Effector memory CD8-positive, alpha-beta T cell (primary cell): Measurements from ENCODE around the gene COPB2.
A peak's percentile ranks its signal among the peaks of the same experiment; 100 is the strongest.

Source experiments
- ATAC-seq: fragments of 150-1000 bp; cut with Tn5 transposase; replicated peaks from 2 replicates; pipeline ENCODE4 v1.10.0; 2021; ENCODE audit warnings: mild to moderate bottlenecking, moderate library complexity
- DNase-seq, 3 experiments: peaks; one replicate each; pipeline ENCODE4 v3.0.0; 2021
- H3K27ac Mint-ChIP-seq, 2 donors: one replicate each; pipeline ENCODE4 v1.8.0; 2022; ENCODE audit warnings: mild to moderate bottlenecking in 2 of 2, mixed read lengths in 2 of 2, moderate library complexity in 2 of 2
- H3K27me3 Mint-ChIP-seq, 2 donors: one replicate each; pipeline ENCODE4 v1.8.0; 2022; ENCODE audit warnings: mixed read lengths in 2 of 2
- H3K36me3 Mint-ChIP-seq: one replicate; pipeline ENCODE4 v1.8.0; 2022; ENCODE audit warnings: mild to moderate bottlenecking, moderate library complexity, mixed read lengths; ENCODE audit not compliant: insufficient read depth
- H3K4me1 Mint-ChIP-seq, 2 donors: one replicate each; pipeline ENCODE4 v1.8.0; 2022; ENCODE audit warnings: low read depth in 2 of 2, mixed read lengths in 2 of 2
- H3K4me3 Mint-ChIP-seq, 2 donors: one replicate each; pipeline ENCODE4 v1.8.0; 2022; ENCODE audit warnings: mild to moderate bottlenecking in 2 of 2, mixed read lengths in 2 of 2, moderate library complexity in 2 of 2
- H3K9me3 Mint-ChIP-seq, 2 donors: one replicate each; pipeline ENCODE4 v1.8.0; 2022; ENCODE audit warnings: mixed read lengths in 2 of 2

The COPB2 gene

DNA sequence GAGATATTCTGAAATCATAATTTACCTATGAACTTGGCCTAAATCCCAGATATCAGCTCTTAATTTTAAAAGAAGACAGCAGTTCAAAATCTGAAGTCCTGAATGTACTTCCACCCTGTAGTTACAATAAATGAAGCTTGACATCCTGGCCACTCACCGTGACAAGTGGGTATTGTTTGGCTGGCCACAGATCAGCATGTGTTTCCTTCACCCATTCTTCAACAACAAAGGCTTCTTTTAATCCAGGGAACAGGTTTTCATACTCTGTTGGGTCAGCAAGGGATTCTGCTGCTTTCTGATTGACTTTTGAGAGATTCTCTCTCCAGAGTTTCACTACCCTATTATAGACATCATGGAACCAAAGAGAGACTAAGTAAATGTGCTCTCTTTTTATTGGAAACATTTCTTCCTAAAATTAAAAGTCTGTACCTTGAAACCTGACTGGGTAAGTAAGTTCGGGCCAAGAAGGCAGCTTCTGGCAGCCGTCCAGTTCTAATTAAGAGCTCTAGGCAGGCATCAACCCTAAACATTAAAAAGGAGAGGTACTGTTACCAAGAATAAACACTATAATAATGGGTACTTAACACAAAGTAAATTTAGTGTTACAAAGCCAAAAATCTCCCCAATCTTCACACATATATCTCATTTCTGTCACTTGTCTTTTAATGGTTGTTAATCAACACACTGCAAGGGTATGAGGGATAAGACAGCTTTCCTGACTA is 30.4 kb downstream of the COPB2 start:
- Mint-ChIP-seq H3K4me3 (no peak overlapping the region), H3K4me1 (peaks cover 6 to 9% of the 10 kb centered on the region in 2 donors), H3K27me3 (no peaks in the 10 kb centered on the region), H3K36me3 (peaks cover 93% of the 10 kb centered on the region), H3K27ac (peak overlapping the region in 1 of 2 donors; percentile 62), H3K9me3 (no peaks in the 10 kb centered on the region)
- DNase-seq (no peak), ATAC-seq (no peak)

DNA sequence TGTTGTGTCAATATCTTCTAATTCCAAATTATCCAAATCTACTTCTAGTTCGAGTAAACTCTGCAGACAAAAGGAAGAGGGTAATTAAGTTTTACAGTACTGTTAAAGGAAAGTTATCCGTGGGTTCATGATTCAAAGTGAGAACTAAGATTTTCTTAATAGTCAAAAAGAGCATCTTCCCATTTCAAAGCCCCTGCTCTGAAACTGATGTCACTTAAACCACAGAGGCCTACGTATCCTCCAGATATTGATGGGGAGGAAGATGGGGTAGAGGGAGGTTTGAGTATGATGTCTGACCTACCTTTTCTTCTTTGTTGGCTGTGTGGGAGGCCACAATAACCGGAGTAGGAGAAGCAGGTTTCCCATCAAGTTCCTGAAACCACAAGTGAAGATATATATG is 31.5 kb downstream of the COPB2 start:
- Mint-ChIP-seq H3K9me3 (no peaks in the 10 kb centered on the region), H3K36me3 (peaks cover 93% of the 10 kb centered on the region), H3K27ac (peak overlapping the region; percentile 18 to 62), H3K4me1 (peaks cover 6 to 9% of the 10 kb centered on the region in 2 donors), H3K4me3 (no peak overlapping the region), H3K27me3 (no peaks in the 10 kb centered on the region)
- DNase-seq (no peak), ATAC-seq (no peak)

DNA sequence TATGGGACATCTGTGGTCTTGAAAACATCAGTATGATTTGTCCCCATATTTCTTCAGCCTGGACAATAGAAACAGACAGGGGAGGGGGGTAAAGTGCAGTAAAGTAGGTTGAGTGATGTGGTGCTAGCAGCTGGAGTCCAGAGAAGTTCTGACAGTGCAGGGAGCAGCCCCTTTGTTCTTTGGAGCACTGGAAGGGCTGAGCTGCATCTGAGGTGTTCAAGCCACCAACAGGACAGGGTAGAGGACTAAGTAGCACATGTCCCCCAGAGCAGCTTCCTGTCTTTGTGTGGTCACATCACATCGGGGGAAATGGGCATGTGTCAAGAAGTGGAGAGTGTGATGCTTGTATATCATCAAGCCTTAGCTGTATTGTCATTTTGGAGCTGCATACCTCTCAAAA is 33.6 kb downstream of the COPB2 start:
- Mint-ChIP-seq H3K27me3 (no peaks in the 10 kb centered on the region), H3K4me3 (no peak overlapping the region), H3K9me3 (no peaks in the 10 kb centered on the region), H3K4me1 (peaks cover 6 to 14% of the 10 kb centered on the region in 2 donors), H3K27ac (peak overlapping the region; percentile 24 to 81), H3K36me3 (peaks cover 85% of the 10 kb centered on the region)
- DNase-seq (no peak), ATAC-seq (no peak)

DNA sequence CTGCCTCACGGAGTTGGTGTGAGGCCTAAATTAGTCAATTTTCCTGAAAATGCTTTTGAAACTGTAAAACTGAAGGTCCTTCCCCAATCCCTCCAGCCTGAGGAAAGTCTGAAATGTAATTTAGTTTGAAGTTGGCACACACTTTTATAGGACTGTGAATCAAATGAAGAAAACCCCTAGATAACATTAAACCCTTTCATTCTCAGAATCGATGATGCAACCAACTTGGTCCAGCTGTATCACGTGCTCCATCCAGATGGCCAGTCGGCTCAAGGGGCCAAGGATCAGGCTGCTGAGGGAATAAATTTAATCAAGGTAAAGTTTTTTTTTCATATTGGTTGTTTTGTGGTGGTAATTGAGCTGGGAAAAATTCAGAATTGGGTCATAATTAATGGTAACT is 34.0 kb downstream of the COPB2 start:
- ATAC-seq (no peak), DNase-seq (no peak)
- Mint-ChIP-seq H3K27ac (peak overlapping the region; percentile 24 to 81), H3K4me1 (peaks cover 6 to 14% of the 10 kb centered on the region in 2 donors), H3K27me3 (no peaks in the 10 kb centered on the region), H3K36me3 (peaks cover 85% of the 10 kb centered on the region), H3K9me3 (no peaks in the 10 kb centered on the region), H3K4me3 (no peak overlapping the region)

DNA sequence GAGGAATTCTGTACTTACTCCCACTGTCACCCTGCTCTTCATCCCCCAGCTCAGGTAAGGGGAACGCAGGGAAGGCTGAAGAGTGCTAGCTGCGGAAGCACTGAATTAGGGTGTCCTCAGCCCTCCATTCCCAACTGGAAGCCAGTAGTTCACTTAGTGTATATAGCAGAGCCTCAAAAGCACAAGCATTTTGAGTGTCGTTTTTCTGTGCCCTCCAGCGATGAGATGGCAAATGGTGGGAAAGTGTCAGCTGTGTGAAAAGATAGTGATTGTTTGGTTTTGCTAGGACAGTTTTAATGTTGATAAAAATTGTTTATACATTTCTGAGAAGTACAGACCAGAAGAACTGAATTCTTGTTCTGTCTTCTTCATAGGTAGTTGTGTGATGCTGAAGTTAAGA is 34.8 kb downstream of the COPB2 start:
- ATAC-seq (no peak), DNase-seq (no peak)
- H3K36me3 Mint-ChIP-seq, result peaks cover 84% of the 10 kb centered on the region
- peaks cover 6 to 14% of the 10 kb centered on the region in 2 donors for H3K4me1 Mint-ChIP-seq
- H3K27me3 Mint-ChIP-seq, result no peaks in the 10 kb centered on the region
- no peak overlapping the region for H3K27ac Mint-ChIP-seq
- no peak overlapping the region for H3K4me3 Mint-ChIP-seq
- no peaks in the 10 kb centered on the region for H3K9me3 Mint-ChIP-seq

DNA sequence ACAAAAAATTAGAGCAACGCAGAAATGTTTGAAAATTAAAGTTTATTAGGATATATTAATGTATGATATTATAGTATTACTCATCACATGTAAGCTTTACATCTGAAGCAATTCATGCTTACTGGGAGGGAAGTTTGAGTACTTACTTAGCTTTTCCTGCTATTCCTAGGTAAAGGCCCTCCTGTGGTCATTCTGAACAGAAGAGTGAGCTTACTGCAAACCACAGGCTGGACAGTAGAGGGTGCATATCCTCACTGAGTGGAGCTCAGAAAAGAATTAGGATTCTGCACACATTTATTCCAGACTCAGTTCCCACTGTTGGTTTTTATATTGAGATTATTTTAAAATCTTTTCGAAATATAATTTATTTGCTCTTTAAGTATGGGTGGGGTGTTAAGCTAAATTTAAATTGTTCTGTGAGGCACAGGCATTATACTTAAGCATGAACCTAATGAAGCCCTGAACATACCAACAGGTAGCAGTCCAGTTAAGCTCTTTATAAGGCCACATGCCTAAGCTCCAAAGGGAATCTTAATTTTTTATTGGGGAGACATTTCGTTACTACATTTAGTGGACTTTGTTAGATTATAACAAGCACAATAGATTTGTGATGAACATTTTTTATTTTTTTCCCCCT is 35.4 kb downstream of the COPB2 start:
- Mint-ChIP-seq H3K4me1 (peaks cover 6 to 14% of the 10 kb centered on the region in 2 donors), H3K4me3 (no peak overlapping the region), H3K9me3 (no peaks in the 10 kb centered on the region), H3K36me3 (peaks cover 84% of the 10 kb centered on the region), H3K27me3 (no peaks in the 10 kb centered on the region), H3K27ac (no peak overlapping the region)
- ATAC-seq (no peak), DNase-seq (no peak)

DNA sequence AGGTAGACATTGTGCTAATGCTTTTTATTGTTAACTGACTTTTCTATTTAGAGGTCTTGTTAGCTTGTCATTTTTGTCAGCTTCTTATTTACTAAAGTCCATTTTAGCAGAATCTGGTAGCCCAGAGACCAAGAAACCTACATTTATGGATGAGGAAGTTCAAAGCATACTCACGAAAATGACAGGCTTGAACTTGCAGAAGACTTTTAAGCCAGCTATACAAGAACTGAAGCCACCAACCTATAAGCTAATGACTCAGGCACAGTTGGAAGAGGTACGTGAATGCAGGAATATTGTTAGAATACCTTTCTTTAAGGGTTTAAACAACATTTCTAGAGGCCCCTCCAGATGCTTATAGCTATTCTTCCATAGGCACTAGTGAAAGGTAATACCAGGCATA is 42.7 kb downstream of the COPB2 start:
- DNase-seq (no peak), ATAC-seq (no peak)
- Mint-ChIP-seq H3K27me3 (no peaks in the 10 kb centered on the region), H3K36me3 (peaks cover 39% of the 10 kb centered on the region), H3K9me3 (peaks cover 3 to 9% of the 10 kb centered on the region in 2 donors), H3K27ac (peak overlapping the region in 1 of 2 donors; percentile 7), H3K4me3 (no peak overlapping the region), H3K4me1 (peaks cover 3 to 15% of the 10 kb centered on the region in 2 donors)

DNA sequence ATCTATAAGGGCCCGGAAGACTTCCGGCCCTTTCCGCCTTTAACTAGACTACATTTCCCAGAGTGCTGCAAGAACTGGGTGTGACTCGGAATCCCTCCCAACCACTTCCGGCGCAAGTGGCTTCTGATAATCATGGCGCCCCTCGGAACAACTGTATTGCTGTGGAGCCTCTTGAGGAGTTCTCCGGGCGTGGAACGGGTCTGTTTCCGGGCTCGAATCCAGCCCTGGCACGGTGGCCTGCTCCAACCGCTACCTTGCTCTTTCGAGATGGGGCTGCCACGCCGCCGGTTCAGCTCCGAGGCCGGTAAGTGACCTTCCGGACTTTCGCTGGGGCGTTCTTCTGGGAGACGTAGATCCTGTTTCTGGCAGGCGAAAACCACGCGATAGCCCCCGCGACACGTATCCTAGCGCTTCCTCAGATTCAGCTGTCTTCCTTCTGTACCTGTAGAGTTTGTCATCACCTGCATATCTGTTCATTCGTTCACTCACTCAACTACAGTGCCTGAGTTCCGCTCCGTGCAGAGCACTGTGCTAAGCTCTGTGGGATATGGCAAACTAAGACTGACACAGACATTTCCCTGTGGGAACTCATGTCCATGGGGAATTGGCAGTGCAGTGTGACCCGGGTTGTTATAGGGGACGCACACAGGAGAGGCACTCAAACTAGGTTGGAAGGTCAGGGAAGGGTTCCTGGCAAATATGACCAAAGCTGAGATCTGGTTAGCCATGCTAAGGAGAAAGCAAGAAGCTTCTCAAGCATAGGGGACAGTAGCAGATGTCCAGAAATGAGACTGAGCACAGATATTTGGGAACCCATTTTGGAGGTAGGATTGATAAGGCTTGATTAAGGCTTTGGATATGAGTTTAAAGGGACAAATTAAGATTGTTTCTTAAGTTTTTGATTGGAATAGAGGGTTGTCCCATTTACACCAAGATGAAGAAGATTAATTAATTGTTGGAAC is 45.3 kb downstream of the COPB2 start, which contains the start of gene MRPS22:
TSS of gene MRPS22 (plus strand) at position 126 of the 962 bp plus-strand sequence. CDS start at position 133, 7 bp downstream.
- Mint-ChIP-seq H3K27ac (peak within 1 kb of the TSS in 1 of 2 donors; percentile 53), H3K27me3 (peaks cover 0 to 13% of the 10 kb centered on the region in 2 donors), H3K4me1 (peaks cover 3 to 10% of the 10 kb centered on the region in 2 donors), H3K4me3 (no peak within 1 kb of the TSS), H3K36me3 (peaks cover 14% of the 10 kb centered on the region), H3K9me3 (peaks cover 3 to 9% of the 10 kb centered on the region in 2 donors)
- DNase-seq (peak; percentile 70 to 75 (median 73)), ATAC-seq (peak; percentile 98)

DNA sequence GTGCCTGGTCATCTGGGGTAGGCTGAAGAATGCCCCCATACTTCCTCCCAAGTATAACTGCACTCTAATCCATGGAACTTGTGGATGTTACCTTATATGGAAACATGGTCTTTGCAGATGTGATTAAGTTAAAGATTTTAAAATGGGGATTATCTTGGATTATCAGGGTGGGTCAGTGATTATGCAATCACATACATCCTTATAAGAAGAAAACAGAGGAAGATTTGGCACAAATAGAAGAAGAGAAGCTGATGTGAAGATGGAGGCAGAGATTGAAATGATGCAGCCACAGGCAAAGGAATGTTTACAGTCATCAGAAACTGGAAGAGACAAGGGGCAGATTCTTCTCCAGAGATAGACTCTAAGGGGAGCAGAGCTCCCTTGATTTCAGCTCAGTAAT is 47.4 kb downstream of the COPB2 start:
- ATAC-seq (no peak), DNase-seq (no peak)
- H3K9me3 Mint-ChIP-seq, result peaks cover 3 to 9% of the 10 kb centered on the region in 2 donors
- H3K27ac Mint-ChIP-seq, result no peak overlapping the region
- H3K27me3 Mint-ChIP-seq, result peaks cover 0 to 21% of the 10 kb centered on the region in 2 donors
- H3K36me3 Mint-ChIP-seq, result no peaks in the 10 kb centered on the region
- peaks cover 3 to 5% of the 10 kb centered on the region in 2 donors for H3K4me1 Mint-ChIP-seq
- H3K4me3 Mint-ChIP-seq, result peak overlapping the region in 1 of 2 donors; percentile 1

DNA sequence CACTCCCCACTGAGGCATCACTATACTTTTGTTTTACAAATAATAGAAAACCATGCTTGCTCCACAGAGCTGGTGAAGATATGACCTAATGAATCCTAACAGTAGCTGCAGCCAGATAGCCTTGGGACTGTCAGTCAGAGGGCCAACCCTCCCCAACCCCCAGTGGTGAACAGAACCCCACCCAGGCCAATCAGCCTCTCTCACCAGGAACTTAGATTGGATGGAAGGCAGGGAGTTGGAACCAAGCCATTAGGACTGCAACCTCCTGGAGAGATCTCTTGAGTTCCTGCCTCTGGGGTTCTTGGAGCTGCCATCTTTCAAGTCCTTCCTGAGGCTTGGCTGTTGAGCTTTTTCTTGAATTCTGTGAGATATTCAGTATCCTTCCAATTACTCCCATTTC is 48.7 kb downstream of the COPB2 start:
- no peak overlapping the region for H3K4me3 Mint-ChIP-seq
- H3K4me1 Mint-ChIP-seq, result peaks cover 3 to 5% of the 10 kb centered on the region in 2 donors
- peaks cover 0 to 21% of the 10 kb centered on the region in 2 donors for H3K27me3 Mint-ChIP-seq
- H3K36me3 Mint-ChIP-seq, result no peaks in the 10 kb centered on the region
- no peak overlapping the region for H3K27ac Mint-ChIP-seq
- ATAC-seq, result no peak
- no peak for DNase-seq
- peaks cover 3 to 9% of the 10 kb centered on the region in 2 donors for H3K9me3 Mint-ChIP-seq

DNA sequence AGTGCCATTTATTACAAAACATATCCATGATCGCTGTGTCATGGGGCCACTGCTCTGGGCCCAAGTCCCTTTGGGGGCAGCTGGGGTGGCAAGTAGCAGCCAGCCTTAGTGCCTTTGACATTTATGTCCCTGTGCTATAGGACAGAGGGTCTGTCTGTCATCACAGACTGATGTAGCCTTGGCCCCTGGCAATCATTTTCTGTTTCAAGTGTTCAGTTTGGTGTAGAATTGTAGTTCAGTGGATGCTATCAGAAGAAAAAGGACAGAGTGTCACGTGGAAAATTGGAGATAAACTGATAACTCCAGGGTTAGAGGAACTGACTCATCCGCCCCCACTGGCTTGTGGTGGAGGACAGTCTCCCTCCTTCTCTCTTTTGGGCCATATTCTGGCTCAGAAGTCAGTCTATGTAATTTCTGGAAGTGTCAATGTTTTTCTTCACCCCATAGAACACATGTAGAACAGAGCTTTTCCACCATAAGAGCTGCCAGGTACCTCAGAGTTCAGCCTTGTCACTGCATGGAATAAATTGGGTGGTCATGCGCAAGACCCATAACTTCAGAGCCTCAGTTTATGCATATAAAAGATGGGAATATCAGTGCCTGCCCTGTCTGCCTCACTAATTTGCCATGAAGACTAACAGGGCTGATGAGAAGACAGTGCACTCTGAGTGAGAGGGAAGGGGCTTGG is 50.1 kb downstream of the COPB2 start:
- DNase-seq, result no peak
- no peak for ATAC-seq

DNA sequence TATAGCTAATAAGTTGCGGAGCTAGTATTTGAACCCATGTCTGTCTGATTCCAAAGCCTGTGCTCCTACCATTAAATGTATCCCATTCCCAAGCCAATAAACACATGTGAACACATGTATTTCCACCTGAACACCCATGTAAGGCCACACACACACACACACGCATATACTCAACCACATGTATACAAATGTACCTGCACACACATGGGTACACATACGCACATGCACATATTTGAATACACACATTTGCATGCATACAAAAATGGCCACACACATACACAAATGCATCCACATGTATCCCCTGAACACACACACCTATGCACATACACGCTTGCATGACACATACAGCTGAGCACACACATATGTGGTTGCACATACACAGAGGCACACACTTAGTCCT is 51.0 kb downstream of the COPB2 start:
- Mint-ChIP-seq H3K27me3 (peaks cover 7 to 27% of the 10 kb centered on the region in 2 donors), H3K4me1 (peaks cover 3 to 5% of the 10 kb centered on the region in 2 donors), H3K4me3 (no peak overlapping the region), H3K9me3 (peaks cover 3 to 8% of the 10 kb centered on the region in 2 donors), H3K36me3 (no peaks in the 10 kb centered on the region), H3K27ac (no peak overlapping the region)
- DNase-seq, result no peak
- ATAC-seq, result no peak

More for the DNA sequence above, 50.1 kb downstream of the COPB2 start:
- peaks cover 0 to 21% of the 10 kb centered on the region in 2 donors for H3K27me3 Mint-ChIP-seq
- peaks cover 3 to 5% of the 10 kb centered on the region in 2 donors for H3K4me1 Mint-ChIP-seq
- H3K36me3 Mint-ChIP-seq, result no peaks in the 10 kb centered on the region
- no peak overlapping the region for H3K4me3 Mint-ChIP-seq
- no peak overlapping the region for H3K27ac Mint-ChIP-seq
- peaks cover 3 to 9% of the 10 kb centered on the region in 2 donors for H3K9me3 Mint-ChIP-seq
